ENCODE data around the gene OR12D2. TPM values are rescaled to one million over a fixed set of nuclear protein-coding genes. Genes with fewer than 3 reads are reported as not detected.

The OR12D2 gene
- total and polyA plus RNA-seq, 2 of the 4 experiments (the other 2 are of a cell fraction) = not detected

- H3K9me1 ChIP-seq (ENCODE audit: insufficient read depth, low read length) = no peaks in the 10 kb centered on the region
- no peak for DNase-seq
- no peak overlapping the region for H4K91ac ChIP-seq (ENCODE audit: insufficient read depth, low read depth, low read length)
- no peak for ATAC-seq (ENCODE audit: low read depth)
- no peak overlapping the region for H3K4me2 ChIP-seq (ENCODE audit: low read depth, low read length)
- no peak overlapping the region for H3K23ac ChIP-seq (ENCODE audit: low read depth, low read length)
- no peak overlapping the region for H4K5ac ChIP-seq (ENCODE audit: low read depth, low read length)
- no peak overlapping the region for H2AK9ac ChIP-seq (replicated peaks; ENCODE audit: low read depth, low read length, poor library complexity)
- H3K79me1 ChIP-seq (ENCODE audit: low read depth in 1 of 2, low read length in 2 of 2) = no peaks in the 10 kb centered on the region
- TF ChIP-seq RFX5 (IDR thresholded peaks at IDR 0.05; ENCODE audit: low read depth, low read length) (no peak), MAFK (IDR thresholded peaks at IDR 0.05; ENCODE audit: low read depth, low read length) (no peak), SMC3 (IDR thresholded peaks at IDR 0.05; ENCODE audit: low read depth, low read length) (no peak), FOS (IDR thresholded peaks at IDR 0.05; ENCODE audit: low read depth, low read length) (no peak), CEBPB (IDR thresholded peaks at IDR 0.05; ENCODE audit: low read depth, low read length) (peak; percentile 57; the same call in 1 of the 2 replicates), POLR2A (IDR thresholded peaks at IDR 0.05; ENCODE audit: low read depth, low read length) (no peak), RCOR1 (IDR thresholded peaks at IDR 0.05; ENCODE audit: insufficient replicate concordance, low read length) (no peak), RAD21 (IDR thresholded peaks at IDR 0.05; ENCODE audit: low read length) (no peak)
- TF ChIP-seq, protein P1, sequence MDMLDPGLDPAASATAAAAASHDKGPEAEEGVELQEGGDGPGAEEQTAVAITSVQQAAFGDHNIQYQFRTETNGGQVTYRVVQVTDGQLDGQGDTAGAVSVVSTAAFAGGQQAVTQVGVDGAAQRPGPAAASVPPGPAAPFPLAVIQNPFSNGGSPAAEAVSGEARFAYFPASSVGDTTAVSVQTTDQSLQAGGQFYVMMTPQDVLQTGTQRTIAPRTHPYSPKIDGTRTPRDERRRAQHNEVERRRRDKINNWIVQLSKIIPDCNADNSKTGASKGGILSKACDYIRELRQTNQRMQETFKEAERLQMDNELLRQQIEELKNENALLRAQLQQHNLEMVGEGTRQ (IDR thresholded peaks at IDR 0.05; ENCODE audit: low read depth, low read length) = no peak
- no TSS peak for BruUV-seq (replicated peaks)
- ChIA-PET POLR2A (ENCODE audit: unreplicated experiment) (no interaction called here), CTCF (no interaction called here)
- H2BK120ac ChIP-seq (ENCODE audit: low read depth, low read length) = no peak overlapping the region
- no peak overlapping the region for H4K8ac ChIP-seq (ENCODE audit: low read depth in 2 of 2, low read length in 2 of 2)
- no peak overlapping the region for H3K27ac ChIP-seq (ENCODE audit: insufficient read depth, low read length)
- H2BK5ac ChIP-seq (ENCODE audit: low read depth, low read length, poor library complexity, severe bottlenecking) = no peak overlapping the region
- H3K4me1 ChIP-seq (ENCODE audit: control insufficient read depth, insufficient read depth, low read length) = no peaks in the 10 kb centered on the region
- no peak overlapping the region for H3K18ac ChIP-seq (ENCODE audit: low read depth, low read length)
- no peak overlapping the region for H2BK15ac ChIP-seq (ENCODE audit: low read depth, low read length)
- no CpG with 5 or more reads among the region's 1 CpG for WGBS, 2 experiments (ENCODE audit: extremely low coverage in 2 of 2, insufficient read length in 1 of 2)
- H3K56ac ChIP-seq (ENCODE audit: extremely low read depth, insufficient read depth, low read length) = no peak overlapping the region
- H3K4ac ChIP-seq (ENCODE audit: low read depth, low read length) = no peak overlapping the region
- H3K4me3 ChIP-seq (ENCODE audit: insufficient read depth, low read depth, low read length) = no peak overlapping the region
- dilution Hi-C loops (cut with HindIII; ENCODE audit: low sequenced_read_pairs, unreplicated experiment) (no loop called here), in situ Hi-C loops (cut with MboI; ENCODE audit: low sequenced_read_pairs) (no loop called here), intact Hi-C loops (cut with micrococcal nuclease) (no loop called here)
- no peak overlapping the region for H2AK5ac ChIP-seq (ENCODE audit: low read depth, low read length)
- H3K9me3 ChIP-seq (ENCODE audit: control insufficient read depth, insufficient read depth, low read length) = peaks cover 6% of the 10 kb centered on the region
- no peak overlapping the region for H3K14ac ChIP-seq (replicated peaks; ENCODE audit: low read depth, low read length)
- H3K9ac ChIP-seq (ENCODE audit: low read depth, low read length) = no peak overlapping the region
- no peaks in the 10 kb centered on the region for H3K27me3 ChIP-seq (ENCODE audit: control insufficient read depth, insufficient read depth, low read length)
- H3K36me3 ChIP-seq (ENCODE audit: control insufficient read depth, insufficient read depth, low read length) = no peaks in the 10 kb centered on the region
- no peaks in the 10 kb centered on the region for H4K20me1 ChIP-seq (ENCODE audit: insufficient read depth, low read length)
- H2AFZ ChIP-seq (replicated peaks; ENCODE audit: low read length, poor library complexity) = no peak overlapping the region
- no peak overlapping the region for H2BK20ac ChIP-seq (ENCODE audit: low read depth, low read length)
These were observed 29.6 kb downstream of the OR12D2 start for GRCh38 chr6:29425075-29425474.

Data from IMR-90 (cell line).